ENCODE data around the gene ATP6V1G3. TPM values are rescaled to one million over a fixed set of nuclear protein-coding genes. Genes with fewer than 3 reads are reported as not detected.

ATP6V1G3 gene
- total and polyA plus RNA-seq, 2 donors, result 0.18 TPM; not detected in 1

- WGBS, result 87% methylated on average over 3 of the region's 3 CpGs
- DNase-seq (ENCODE audit: low read depth in 6 of 9, low spot score in 9 of 9), result no peak
- no peaks in the 10 kb centered on the region for H3K36me3 ChIP-seq (ENCODE audit: control insufficient read depth in 2 of 2, insufficient read depth in 2 of 2, low read length in 1 of 2)
- H3K4me3 ChIP-seq (ENCODE audit: low read length in 2 of 2), result no peak overlapping the region
- H3K4me1 ChIP-seq (ENCODE audit: control insufficient read depth in 2 of 2, insufficient read depth in 2 of 2, low read length in 2 of 2), result no peaks in the 10 kb centered on the region
- no peak overlapping the region for H3K27ac ChIP-seq (ENCODE audit: low read depth in 1 of 2, low read length in 1 of 2)
- no peaks in the 10 kb centered on the region for H3K9me3 ChIP-seq (ENCODE audit: control insufficient read depth in 2 of 2, insufficient read depth in 1 of 2, low read length in 1 of 2)
- no peaks in the 10 kb centered on the region for H3K27me3 ChIP-seq (ENCODE audit: control insufficient read depth in 2 of 2, insufficient read depth in 1 of 2, low read length in 1 of 2)
Observed at GRCh38 chr1:198495631-198496030, 44.8 kb downstream of the ATP6V1G3 start.

GRCh38 chr1:198494658-198495103, 45.8 kb downstream of the ATP6V1G3 start:
- H3K36me3 ChIP-seq (ENCODE audit: control insufficient read depth in 2 of 2, insufficient read depth in 2 of 2, low read length in 1 of 2), result no peaks in the 10 kb centered on the region
- H3K27me3 ChIP-seq (ENCODE audit: control insufficient read depth in 2 of 2, insufficient read depth in 1 of 2, low read length in 1 of 2), result no peaks in the 10 kb centered on the region
- no peak overlapping the region for H3K27ac ChIP-seq (ENCODE audit: low read depth in 1 of 2, low read length in 1 of 2)
- no peaks in the 10 kb centered on the region for H3K9me3 ChIP-seq (ENCODE audit: control insufficient read depth in 2 of 2, insufficient read depth in 1 of 2, low read length in 1 of 2)
- no peak for DNase-seq (ENCODE audit: low read depth in 6 of 9, low spot score in 9 of 9)
- H3K4me3 ChIP-seq (ENCODE audit: low read length in 2 of 2), result no peak overlapping the region
- H3K4me1 ChIP-seq (ENCODE audit: control insufficient read depth in 2 of 2, insufficient read depth in 2 of 2, low read length in 2 of 2), result no peaks in the 10 kb centered on the region
- WGBS, result over 99% methylated on average over 13 of the region's 13 CpGs

- 98% methylated on average over 5 of the region's 5 CpGs for WGBS
- H3K27ac ChIP-seq (ENCODE audit: low read depth in 1 of 2, low read length in 1 of 2), result no peak overlapping the region
Observed at GRCh38 chr1:198494139-198494538, 46.3 kb downstream of the ATP6V1G3 start.

GRCh38 chr1:198493329-198493728, 47.2 kb downstream of the ATP6V1G3 start:
- Histone ChIP-seq H3K36me3 (ENCODE audit: control insufficient read depth in 2 of 2, insufficient read depth in 2 of 2, low read length in 1 of 2) (no peaks in the 10 kb centered on the region), H3K27ac (ENCODE audit: low read depth in 1 of 2, low read length in 1 of 2) (no peak overlapping the region), H3K4me3 (ENCODE audit: low read length in 2 of 2) (no peak overlapping the region), H3K27me3 (ENCODE audit: control insufficient read depth in 2 of 2, insufficient read depth in 1 of 2, low read length in 1 of 2) (no peaks in the 10 kb centered on the region), H3K4me1 (ENCODE audit: control insufficient read depth in 2 of 2, insufficient read depth in 2 of 2, low read length in 2 of 2) (no peaks in the 10 kb centered on the region), H3K9me3 (ENCODE audit: control insufficient read depth in 2 of 2, insufficient read depth in 1 of 2, low read length in 1 of 2) (no peaks in the 10 kb centered on the region)
- 99% methylated on average over 10 of the region's 10 CpGs for WGBS
- DNase-seq (ENCODE audit: low read depth in 6 of 9, low spot score in 9 of 9), result no peak

More at GRCh38 chr1:198494139-198494538, 46.3 kb downstream of the ATP6V1G3 start:
- Histone ChIP-seq H3K36me3 (ENCODE audit: control insufficient read depth in 2 of 2, insufficient read depth in 2 of 2, low read length in 1 of 2) (no peaks in the 10 kb centered on the region), H3K4me1 (ENCODE audit: control insufficient read depth in 2 of 2, insufficient read depth in 2 of 2, low read length in 2 of 2) (no peaks in the 10 kb centered on the region), H3K9me3 (ENCODE audit: control insufficient read depth in 2 of 2, insufficient read depth in 1 of 2, low read length in 1 of 2) (no peaks in the 10 kb centered on the region), H3K4me3 (ENCODE audit: low read length in 2 of 2) (no peak overlapping the region), H3K27me3 (ENCODE audit: control insufficient read depth in 2 of 2, insufficient read depth in 1 of 2, low read length in 1 of 2) (no peaks in the 10 kb centered on the region)
- DNase-seq (ENCODE audit: low read depth in 6 of 9, low spot score in 9 of 9), result no peak

- 98% methylated on average over 1 of the region's 1 CpG for WGBS
Observed at GRCh38 chr1:198492872-198493271, 47.6 kb downstream of the ATP6V1G3 start.

GRCh38 chr1:198491596-198491995, 48.9 kb downstream of the ATP6V1G3 start:
- no peak overlapping the region for H3K4me3 ChIP-seq (ENCODE audit: low read length in 2 of 2)
- no peaks in the 10 kb centered on the region for H3K27me3 ChIP-seq (ENCODE audit: control insufficient read depth in 2 of 2, insufficient read depth in 1 of 2, low read length in 1 of 2)
- H3K36me3 ChIP-seq (ENCODE audit: control insufficient read depth in 2 of 2, insufficient read depth in 2 of 2, low read length in 1 of 2), result no peaks in the 10 kb centered on the region
- no peaks in the 10 kb centered on the region for H3K4me1 ChIP-seq (ENCODE audit: control insufficient read depth in 2 of 2, insufficient read depth in 2 of 2, low read length in 2 of 2)
- WGBS, result 96% methylated on average over 3 of the region's 3 CpGs
- no peak for DNase-seq (ENCODE audit: low read depth in 6 of 9, low spot score in 9 of 9)
- no peak overlapping the region for H3K27ac ChIP-seq (ENCODE audit: low read depth in 1 of 2, low read length in 1 of 2)
- H3K9me3 ChIP-seq (ENCODE audit: control insufficient read depth in 2 of 2, insufficient read depth in 1 of 2, low read length in 1 of 2), result no peaks in the 10 kb centered on the region

More at GRCh38 chr1:198492872-198493271, 47.6 kb downstream of the ATP6V1G3 start:
- no peaks in the 10 kb centered on the region for H3K4me1 ChIP-seq (ENCODE audit: control insufficient read depth in 2 of 2, insufficient read depth in 2 of 2, low read length in 2 of 2)
- H3K27ac ChIP-seq (ENCODE audit: low read depth in 1 of 2, low read length in 1 of 2), result no peak overlapping the region
- DNase-seq (ENCODE audit: low read depth in 6 of 9, low spot score in 9 of 9), result no peak
- no peaks in the 10 kb centered on the region for H3K36me3 ChIP-seq (ENCODE audit: control insufficient read depth in 2 of 2, insufficient read depth in 2 of 2, low read length in 1 of 2)
- H3K4me3 ChIP-seq (ENCODE audit: low read length in 2 of 2), result no peak overlapping the region
- no peaks in the 10 kb centered on the region for H3K27me3 ChIP-seq (ENCODE audit: control insufficient read depth in 2 of 2, insufficient read depth in 1 of 2, low read length in 1 of 2)
- no peaks in the 10 kb centered on the region for H3K9me3 ChIP-seq (ENCODE audit: control insufficient read depth in 2 of 2, insufficient read depth in 1 of 2, low read length in 1 of 2)

GRCh38 chr1:198491028-198491427, 49.5 kb downstream of the ATP6V1G3 start:
- no peak overlapping the region for H3K27ac ChIP-seq (ENCODE audit: low read depth in 1 of 2, low read length in 1 of 2)
- H3K36me3 ChIP-seq (ENCODE audit: control insufficient read depth in 2 of 2, insufficient read depth in 2 of 2, low read length in 1 of 2), result no peaks in the 10 kb centered on the region
- H3K9me3 ChIP-seq (ENCODE audit: control insufficient read depth in 2 of 2, insufficient read depth in 1 of 2, low read length in 1 of 2), result no peaks in the 10 kb centered on the region
- H3K27me3 ChIP-seq (ENCODE audit: control insufficient read depth in 2 of 2, insufficient read depth in 1 of 2, low read length in 1 of 2), result no peaks in the 10 kb centered on the region
- H3K4me3 ChIP-seq (ENCODE audit: low read length in 2 of 2), result no peak overlapping the region
- no peaks in the 10 kb centered on the region for H3K4me1 ChIP-seq (ENCODE audit: control insufficient read depth in 2 of 2, insufficient read depth in 2 of 2, low read length in 2 of 2)
- DNase-seq (ENCODE audit: low read depth in 6 of 9, low spot score in 9 of 9), result no peak
- WGBS, result 96% methylated on average over 6 of the region's 6 CpGs

GRCh38 chr1:198490224-198490623, 50.3 kb downstream of the ATP6V1G3 start:
- H3K27ac ChIP-seq (ENCODE audit: low read depth in 1 of 2, low read length in 1 of 2), result no peak overlapping the region
- no peaks in the 10 kb centered on the region for H3K4me1 ChIP-seq (ENCODE audit: control insufficient read depth in 2 of 2, insufficient read depth in 2 of 2, low read length in 2 of 2)
- 96% methylated on average over 1 of the region's 1 CpG for WGBS
- no peak overlapping the region for H3K4me3 ChIP-seq (ENCODE audit: low read length in 2 of 2)
- H3K27me3 ChIP-seq (ENCODE audit: control insufficient read depth in 2 of 2, insufficient read depth in 1 of 2, low read length in 1 of 2), result no peaks in the 10 kb centered on the region
- DNase-seq (ENCODE audit: low read depth in 6 of 9, low spot score in 9 of 9), result no peak
- no peaks in the 10 kb centered on the region for H3K9me3 ChIP-seq (ENCODE audit: control insufficient read depth in 2 of 2, insufficient read depth in 1 of 2, low read length in 1 of 2)
- no peaks in the 10 kb centered on the region for H3K36me3 ChIP-seq (ENCODE audit: control insufficient read depth in 2 of 2, insufficient read depth in 2 of 2, low read length in 1 of 2)

- no peak for DNase-seq (ENCODE audit: low read depth in 6 of 9, low spot score in 9 of 9)
- Histone ChIP-seq H3K9me3 (ENCODE audit: control insufficient read depth in 2 of 2, insufficient read depth in 1 of 2, low read length in 1 of 2) (no peaks in the 10 kb centered on the region), H3K36me3 (ENCODE audit: control insufficient read depth in 2 of 2, insufficient read depth in 2 of 2, low read length in 1 of 2) (peaks cover 0 to 5% of the 10 kb centered on the region in 2 donors), H3K27ac (ENCODE audit: low read depth in 1 of 2, low read length in 1 of 2) (no peak overlapping the region), H3K4me1 (ENCODE audit: control insufficient read depth in 2 of 2, insufficient read depth in 2 of 2, low read length in 2 of 2) (no peaks in the 10 kb centered on the region), H3K27me3 (ENCODE audit: control insufficient read depth in 2 of 2, insufficient read depth in 1 of 2, low read length in 1 of 2) (no peaks in the 10 kb centered on the region), H3K4me3 (ENCODE audit: low read length in 2 of 2) (no peak overlapping the region)
Observed at GRCh38 chr1:198486903-198487302, 53.6 kb downstream of the ATP6V1G3 start.

GRCh38 chr1:198483645-198484044, 56.8 kb downstream of the ATP6V1G3 start:
- DNase-seq (ENCODE audit: low read depth in 6 of 9, low spot score in 9 of 9), result no peak
- Histone ChIP-seq H3K4me3 (ENCODE audit: low read length in 2 of 2) (no peak overlapping the region), H3K36me3 (ENCODE audit: control insufficient read depth in 2 of 2, insufficient read depth in 2 of 2, low read length in 1 of 2) (peaks cover 0 to 9% of the 10 kb centered on the region in 2 donors), H3K27me3 (ENCODE audit: control insufficient read depth in 2 of 2, insufficient read depth in 1 of 2, low read length in 1 of 2) (no peaks in the 10 kb centered on the region), H3K4me1 (ENCODE audit: control insufficient read depth in 2 of 2, insufficient read depth in 2 of 2, low read length in 2 of 2) (no peaks in the 10 kb centered on the region), H3K9me3 (ENCODE audit: control insufficient read depth in 2 of 2, insufficient read depth in 1 of 2, low read length in 1 of 2) (no peaks in the 10 kb centered on the region), H3K27ac (ENCODE audit: low read depth in 1 of 2, low read length in 1 of 2) (no peak overlapping the region)
